Measurements from ENCODE around the gene TRDMT1.

TRDMT1 gene

GRCh38 chr10:17112566-17112965 lies 88.9 kb downstream of the TRDMT1 start:
- H3K36me3 ChIP-seq (replicated peaks), result no peaks in the 10 kb centered on the region
- in situ Hi-C loops (cut with HindIII; ENCODE audit: low pct_ligation_motif_present, low sequenced_read_pairs), result no loop called here
- H3K27me3 ChIP-seq (replicated peaks), result no peaks in the 10 kb centered on the region
- no peak overlapping the region for H3K4me3 ChIP-seq (ENCODE audit: low read depth, low read length)
- H3K27ac ChIP-seq, result no peak overlapping the region
- TF ChIP-seq CTCF (IDR thresholded peaks at IDR 0.05; ENCODE audit: low read depth, low read length, missing control alignments), result no peak
- no peak for DNase-seq

DNA sequence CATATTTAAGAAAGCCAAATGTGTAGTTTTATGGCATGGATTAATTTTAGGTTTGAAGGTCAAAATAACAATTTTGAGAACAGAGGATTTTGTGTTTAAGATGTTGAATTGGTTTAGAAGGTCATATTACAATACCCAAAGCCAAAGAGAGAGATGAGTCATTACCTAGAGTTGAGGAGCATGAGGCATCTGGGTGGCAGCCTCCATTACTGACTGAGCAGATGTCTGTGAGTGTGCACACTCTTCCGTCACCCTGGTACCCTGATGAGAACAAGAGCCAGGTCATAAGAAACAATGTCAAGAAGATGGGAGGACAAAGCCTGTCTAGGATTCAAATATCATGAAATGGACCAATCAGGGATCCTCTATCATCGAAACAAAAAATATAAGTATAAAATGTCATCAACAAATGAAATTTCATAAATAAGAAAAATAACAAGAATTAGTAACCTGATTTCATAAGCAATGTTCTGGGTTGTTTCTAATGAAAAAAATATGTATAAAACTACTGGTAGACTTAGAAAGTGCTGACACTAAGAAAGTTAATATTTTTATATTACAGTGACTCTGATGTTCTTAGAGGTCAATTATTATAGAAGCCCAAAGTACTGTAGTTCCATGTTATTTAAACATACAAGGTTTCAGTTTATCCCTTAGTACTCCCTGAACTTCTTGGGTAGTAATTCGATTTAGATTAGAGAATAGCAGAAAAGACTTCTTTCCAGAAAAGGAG lies 91.8 kb downstream of the TRDMT1 start:
- no peak overlapping the region for H3K27ac ChIP-seq
- DNase-seq, result peak; percentile 60
- in situ Hi-C loops (cut with HindIII; ENCODE audit: low pct_ligation_motif_present, low sequenced_read_pairs), result no loop called here
- H3K27me3 ChIP-seq (replicated peaks), result no peaks in the 10 kb centered on the region
- TF ChIP-seq CTCF (IDR thresholded peaks at IDR 0.05; ENCODE audit: low read depth, low read length, missing control alignments), result no peak
- no peaks in the 10 kb centered on the region for H3K36me3 ChIP-seq (replicated peaks)
- no peak overlapping the region for H3K4me3 ChIP-seq (ENCODE audit: low read depth, low read length)

DNA sequence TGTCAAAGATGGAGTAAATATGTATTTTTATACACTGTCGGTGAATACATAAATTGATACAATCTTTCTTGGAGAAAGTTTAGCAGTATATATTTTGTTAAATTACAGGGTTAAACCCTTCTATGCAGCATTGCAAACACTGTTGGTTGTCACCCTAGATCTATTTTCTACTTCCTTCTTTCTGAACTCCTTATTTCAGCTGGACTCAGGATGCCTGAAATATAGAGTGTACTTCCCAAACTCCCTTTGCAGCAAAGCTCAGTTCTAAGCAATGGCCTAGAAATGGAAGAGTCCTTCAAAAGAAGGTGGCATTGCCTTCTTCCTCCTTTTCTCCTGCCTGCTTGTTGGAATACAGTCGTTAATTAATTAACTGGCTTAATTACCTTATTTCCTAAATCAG lies 92.4 kb downstream of the TRDMT1 start:
- in situ Hi-C loops (cut with HindIII; ENCODE audit: low pct_ligation_motif_present, low sequenced_read_pairs), result no loop called here

DNA sequence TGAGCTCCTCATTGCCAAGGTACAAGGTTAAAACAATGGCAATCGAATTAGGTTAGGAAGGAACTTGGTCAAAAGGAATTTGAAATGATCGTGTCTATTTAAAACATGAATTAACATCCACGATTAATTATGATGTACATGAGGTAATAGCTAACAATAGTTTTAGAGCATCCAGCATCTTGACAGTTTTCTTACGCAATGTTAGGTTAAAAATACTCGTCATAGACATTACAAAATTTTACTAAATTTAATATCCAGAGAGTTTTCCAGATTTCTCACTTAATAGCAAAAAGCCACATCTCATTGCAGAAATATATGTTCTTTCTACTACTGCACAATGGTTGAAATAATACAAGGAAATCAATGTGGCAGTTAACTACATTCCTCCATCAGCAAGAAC lies 94.5 kb downstream of the TRDMT1 start:
- Histone ChIP-seq H3K4me3 (ENCODE audit: low read depth, low read length) (no peak overlapping the region), H3K27ac (no peak overlapping the region), H3K36me3 (replicated peaks) (no peaks in the 10 kb centered on the region), H3K27me3 (replicated peaks) (no peaks in the 10 kb centered on the region)
- DNase-seq, result no peak
- in situ Hi-C loops (cut with HindIII; ENCODE audit: low pct_ligation_motif_present, low sequenced_read_pairs), result no loop called here
- TF ChIP-seq CTCF (IDR thresholded peaks at IDR 0.05; ENCODE audit: low read depth, low read length, missing control alignments), result no peak

More for the DNA sequence above, 92.4 kb downstream of the TRDMT1 start:
- Histone ChIP-seq H3K27ac (no peak overlapping the region), H3K36me3 (replicated peaks) (no peaks in the 10 kb centered on the region), H3K4me3 (ENCODE audit: low read depth, low read length) (no peak overlapping the region), H3K27me3 (replicated peaks) (no peaks in the 10 kb centered on the region)
- no peak for TF ChIP-seq CTCF (IDR thresholded peaks at IDR 0.05; ENCODE audit: low read depth, low read length, missing control alignments)
- no peak for DNase-seq

DNA sequence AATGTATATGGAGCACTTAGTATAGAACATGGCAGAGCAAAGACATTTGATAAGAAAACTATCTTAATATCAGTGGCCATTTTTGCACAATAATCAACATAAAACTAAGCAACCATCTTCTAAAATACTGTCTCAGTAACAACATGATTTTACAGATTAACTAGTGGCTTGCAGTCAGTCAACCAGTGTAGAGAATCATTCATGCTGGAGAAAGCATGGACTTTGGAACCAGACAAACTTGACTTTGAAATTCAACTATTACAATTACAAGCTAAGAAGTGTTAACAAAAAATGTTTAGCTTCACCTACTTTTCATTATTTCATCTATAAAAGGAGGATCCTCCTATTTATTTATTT lies 99.6 kb downstream of the TRDMT1 start:
- Histone ChIP-seq H3K27me3 (replicated peaks) (no peaks in the 10 kb centered on the region), H3K4me3 (ENCODE audit: low read depth, low read length) (no peak overlapping the region), H3K27ac (no peak overlapping the region), H3K36me3 (replicated peaks) (no peaks in the 10 kb centered on the region)
- TF ChIP-seq CTCF (IDR thresholded peaks at IDR 0.05; ENCODE audit: low read depth, low read length, missing control alignments), result no peak
- in situ Hi-C loops (cut with HindIII; ENCODE audit: low pct_ligation_motif_present, low sequenced_read_pairs), result no loop called here
- no peak for DNase-seq
